Keratinocyte (primary cell): Measurements from ENCODE around the gene VRTN. TPM values are rescaled to one million over a fixed set of nuclear protein-coding genes. Genes with fewer than 3 reads are reported as not detected.

Source experiments
- DNase-seq: peaks from one replicate; pipeline ENCODE4 v3.0.0-alpha.2; 2011; ENCODE audit warnings: low read depth, missing footprints, low spot score
- FAIRE-seq: peaks from 2 replicates; lab custom pipeline; 2011; peaks lifted over from hg19 to GRCh38; lab: Jason Lieb, UNC
- H2AFZ ChIP-seq: 2 replicates; pipeline ENCODE4 v1.6.0; 2012; ENCODE audit warnings: low read length, control low read depth, inconsistent platforms; ENCODE audit not compliant: control insufficient read depth
- H3K27ac ChIP-seq: 2 replicates; pipeline ENCODE4 v1.5.1; 2011; ENCODE audit warnings: low read length; ENCODE audit not compliant: control insufficient read depth, insufficient read depth
- H3K27me3 ChIP-seq: 3 replicates; pipeline ENCODE4 v1.6.0; 2011; ENCODE audit warnings: low read length; ENCODE audit not compliant: control insufficient read depth, insufficient read depth; ENCODE audit errors: extremely low read depth
- H3K36me3 ChIP-seq, 2 experiments: 2 replicates in 1 of 2; 3 replicates in 1 of 2; pipeline ENCODE4 v1.5.1; 2011; ENCODE audit warnings: low read length in 2 of 2, mild to moderate bottlenecking in 1 of 2; ENCODE audit not compliant: control insufficient read depth in 2 of 2, insufficient read depth in 2 of 2; ENCODE audit errors: extremely low read depth in 1 of 2
- H3K4me1 ChIP-seq: 3 replicates; pipeline ENCODE4 v1.5.1; 2011; ENCODE audit warnings: low read length; ENCODE audit not compliant: control insufficient read depth, insufficient read depth; ENCODE audit errors: extremely low read depth
- H3K4me2 ChIP-seq: 3 replicates; pipeline ENCODE4 v1.6.0; 2011; ENCODE audit warnings: low read depth, low read length; ENCODE audit not compliant: control insufficient read depth, insufficient read depth; ENCODE audit errors: extremely low read depth
- H3K4me3 ChIP-seq, 3 experiments: fragments of 200-600 bp in 1 of 3; sonication (generic) in 1 of 3; 2 replicates in 2 of 3; 3 replicates in 1 of 3; pipeline ENCODE4 v1.5.1; 2011 to 2016; ENCODE audit warnings: low read length in 3 of 3, mild to moderate bottlenecking in 3 of 3, control low read depth in 2 of 3, inconsistent platforms in 1 of 3, low read depth in 1 of 3, mixed read lengths in 1 of 3, mixed run types in 1 of 3, moderate library complexity in 1 of 3; ENCODE audit not compliant: control insufficient read depth in 2 of 3, insufficient read depth in 2 of 3; ENCODE audit errors: extremely low read depth in 1 of 3
- H3K79me2 ChIP-seq: 2 replicates; pipeline ENCODE4 v1.6.0; 2012; ENCODE audit warnings: low read length; ENCODE audit not compliant: control insufficient read depth, insufficient read depth
- H3K9ac ChIP-seq: 3 replicates; pipeline ENCODE4 v1.6.0; 2011; ENCODE audit warnings: low read length; ENCODE audit not compliant: control insufficient read depth, insufficient read depth; ENCODE audit errors: extremely low read depth
- H3K9me1 ChIP-seq: 3 replicates; pipeline ENCODE4 v1.6.0; 2011; ENCODE audit warnings: low read length; ENCODE audit not compliant: control insufficient read depth, insufficient read depth; ENCODE audit errors: extremely low read depth
- H3K9me3 ChIP-seq: 2 replicates; pipeline ENCODE4 v1.5.1; 2012; ENCODE audit warnings: low read depth, low read length; ENCODE audit not compliant: control insufficient read depth
- H4K20me1 ChIP-seq: 3 replicates; pipeline ENCODE4 v1.6.0; 2011; ENCODE audit warnings: low read length; ENCODE audit not compliant: control insufficient read depth, insufficient read depth; ENCODE audit errors: extremely low read depth
- EZH2 ChIP-seq: IDR thresholded peaks from one replicate; pipeline ENCODE4 v1.6.1; 2012; ENCODE audit warnings: inconsistent platforms, mild to moderate bottlenecking, low read length, moderate library complexity
- dilution Hi-C: fragments of 300-500 bp; cut with MboI; formaldehyde crosslinking; loops from one replicate; pipeline ENCODE4 v1.7.0; 2020; ENCODE audit warnings: low sequenced_read_pairs; ENCODE audit not compliant: extremely low pct_ligation_motif_present
- polyA plus RNA-seq, 5 experiments: library from polyadenylated mRNA; depleted of rRNA in 3 of 5; stranded (reverse) in 3 of 5; stranded (forward) in 1 of 5; unstranded in 1 of 5; fragments of >200 nt; gene quantifications; 1 replicate in 1 of 5; 2 replicates in 3 of 5; 3 replicates in 1 of 5; pipeline versions ENCODE4 v1.2.1 to v1.2.3, GENCODE V29; 2011 to 2012; ENCODE audit warnings: missing spikeins in 2 of 5, low read depth in 1 of 5, low replicate concordance in 1 of 5
- TF ChIP-seq, protein P1 (sequence below), 3 experiments: IDR thresholded peaks in 1 of 3; conservative IDR thresholded peaks in 1 of 3; optimal IDR thresholded peaks in 1 of 3; 2 replicates in 2 of 3; 3 replicates in 1 of 3; pipeline versions ENCODE3 to v1.5.1; 2011; ENCODE audit warnings: low read length in 3 of 3, mild to moderate bottlenecking in 3 of 3, moderate library complexity in 2 of 3, control low read depth in 1 of 3, inconsistent platforms in 1 of 3; ENCODE audit not compliant: insufficient read depth in 2 of 3; ENCODE audit errors: extremely low read depth in 1 of 3

Gene VRTN
- polyA plus RNA-seq, 1 donor (not counting 4 experiments of a cell fraction or from before 2014, with no cell fraction given), result not detected

DNA sequence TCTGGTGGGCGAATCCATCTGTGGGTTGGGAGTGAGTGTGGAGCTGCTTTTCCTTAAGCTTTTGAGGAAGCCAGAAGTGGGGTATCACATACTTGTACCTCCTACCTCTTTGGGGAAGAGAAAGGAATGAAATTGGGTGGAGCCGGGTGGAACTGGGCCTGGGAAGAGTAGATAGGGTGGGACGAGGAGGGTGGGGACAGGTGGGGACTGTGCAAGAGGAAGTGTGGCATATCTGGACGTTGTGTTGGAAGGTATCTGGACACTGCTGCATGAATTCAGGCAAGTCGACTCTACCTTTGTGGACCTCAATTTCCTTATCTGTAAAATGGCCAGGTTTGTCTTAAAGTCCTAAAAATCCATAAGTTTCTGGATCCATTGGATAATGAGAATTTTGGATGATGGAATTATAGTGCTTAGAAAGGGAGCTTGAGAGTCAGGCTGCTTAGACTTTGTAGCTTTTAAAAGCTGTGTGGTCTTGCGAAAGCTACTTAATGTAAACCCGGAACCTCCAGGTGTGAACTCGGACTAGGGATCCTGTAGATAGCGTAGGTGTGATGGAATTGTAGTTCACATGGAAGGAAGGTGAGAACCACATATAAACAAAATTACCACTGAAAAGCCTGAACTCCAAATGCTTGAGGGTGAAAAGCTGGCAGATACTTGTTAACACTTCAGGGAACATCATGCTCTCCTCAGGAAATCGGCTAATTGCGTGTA lies 2.1 kb downstream of the VRTN start:
- no peak for FAIRE-seq
- TF ChIP-seq EZH2, result no peak
- TF ChIP-seq, protein P1, sequence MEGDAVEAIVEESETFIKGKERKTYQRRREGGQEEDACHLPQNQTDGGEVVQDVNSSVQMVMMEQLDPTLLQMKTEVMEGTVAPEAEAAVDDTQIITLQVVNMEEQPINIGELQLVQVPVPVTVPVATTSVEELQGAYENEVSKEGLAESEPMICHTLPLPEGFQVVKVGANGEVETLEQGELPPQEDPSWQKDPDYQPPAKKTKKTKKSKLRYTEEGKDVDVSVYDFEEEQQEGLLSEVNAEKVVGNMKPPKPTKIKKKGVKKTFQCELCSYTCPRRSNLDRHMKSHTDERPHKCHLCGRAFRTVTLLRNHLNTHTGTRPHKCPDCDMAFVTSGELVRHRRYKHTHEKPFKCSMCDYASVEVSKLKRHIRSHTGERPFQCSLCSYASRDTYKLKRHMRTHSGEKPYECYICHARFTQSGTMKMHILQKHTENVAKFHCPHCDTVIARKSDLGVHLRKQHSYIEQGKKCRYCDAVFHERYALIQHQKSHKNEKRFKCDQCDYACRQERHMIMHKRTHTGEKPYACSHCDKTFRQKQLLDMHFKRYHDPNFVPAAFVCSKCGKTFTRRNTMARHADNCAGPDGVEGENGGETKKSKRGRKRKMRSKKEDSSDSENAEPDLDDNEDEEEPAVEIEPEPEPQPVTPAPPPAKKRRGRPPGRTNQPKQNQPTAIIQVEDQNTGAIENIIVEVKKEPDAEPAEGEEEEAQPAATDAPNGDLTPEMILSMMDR (optimal IDR thresholded peaks at IDR 0.05 in 1 of 3, IDR thresholded peaks at IDR 0.05 in 1 of 3, conservative IDR thresholded peaks at IDR 0.05 in 1 of 3; ENCODE audit: extremely low read depth in 1 of 3, insufficient read depth in 2 of 3, low read length in 3 of 3), result no peak
- no peak for DNase-seq
- H3K27ac ChIP-seq, result no peak overlapping the region
- no peak overlapping the region for H3K9ac ChIP-seq
- H3K27me3 ChIP-seq, result peaks cover 19% of the 10 kb centered on the region
- no peaks in the 10 kb centered on the region for H3K9me1 ChIP-seq
- H3K4me2 ChIP-seq, result no peak overlapping the region
- H3K36me3 ChIP-seq, result no peaks in the 10 kb centered on the region
- H3K79me2 ChIP-seq, result no peaks in the 10 kb centered on the region
- H3K9me3 ChIP-seq, result no peaks in the 10 kb centered on the region
- H3K4me3 ChIP-seq, result no peak overlapping the region
- no peak overlapping the region for H2AFZ ChIP-seq
- dilution Hi-C loops, result no loop called here
- H3K4me1 ChIP-seq, result no peaks in the 10 kb centered on the region
- H4K20me1 ChIP-seq, result no peaks in the 10 kb centered on the region

DNA sequence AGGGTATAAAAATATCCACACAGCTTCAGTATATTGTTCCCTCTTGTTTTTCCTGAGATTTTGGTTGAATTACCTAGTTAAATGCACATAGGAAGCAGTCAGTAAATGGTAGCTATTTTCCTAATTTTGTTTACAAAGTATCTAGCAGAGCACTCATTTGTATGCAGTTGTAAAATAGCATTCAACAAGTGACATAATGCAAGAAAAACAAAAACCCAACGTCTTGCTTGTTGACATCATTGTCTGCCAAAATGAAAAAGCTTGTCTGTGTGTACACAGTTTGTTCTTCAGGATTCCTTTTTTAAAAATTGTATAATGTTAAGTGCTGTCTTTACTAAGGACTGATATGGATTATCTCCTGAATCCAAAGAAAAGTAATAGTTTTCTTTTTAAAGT lies 2.7 kb downstream of the VRTN start:
- DNase-seq (no peak), FAIRE-seq (no peak)
- Histone ChIP-seq H3K9ac (no peak overlapping the region), H3K4me1 (no peaks in the 10 kb centered on the region), H4K20me1 (no peaks in the 10 kb centered on the region), H3K4me2 (no peak overlapping the region), H3K9me1 (no peaks in the 10 kb centered on the region), H3K9me3 (no peaks in the 10 kb centered on the region), H3K27me3 (peaks cover 19% of the 10 kb centered on the region), H2AFZ (no peak overlapping the region), H3K36me3 (no peaks in the 10 kb centered on the region), H3K79me2 (no peaks in the 10 kb centered on the region), H3K4me3 (no peak overlapping the region), H3K27ac (no peak overlapping the region)
- TF ChIP-seq, protein P1 (optimal IDR thresholded peaks at IDR 0.05 in 1 of 3, IDR thresholded peaks at IDR 0.05 in 1 of 3, conservative IDR thresholded peaks at IDR 0.05 in 1 of 3; ENCODE audit: extremely low read depth in 1 of 3, insufficient read depth in 2 of 3, low read length in 3 of 3), result no peak
- no peak for TF ChIP-seq EZH2
- dilution Hi-C loops, result no loop called here
